ENCODE results near the gene CAMTA1. TPM values are rescaled to one million over a fixed set of nuclear protein-coding genes. Genes with fewer than 3 reads are reported as not detected.

Gene CAMTA1
- total and polyA plus RNA-seq, 8 donors: 42.8 to 213 (median 118) TPM

DNA sequence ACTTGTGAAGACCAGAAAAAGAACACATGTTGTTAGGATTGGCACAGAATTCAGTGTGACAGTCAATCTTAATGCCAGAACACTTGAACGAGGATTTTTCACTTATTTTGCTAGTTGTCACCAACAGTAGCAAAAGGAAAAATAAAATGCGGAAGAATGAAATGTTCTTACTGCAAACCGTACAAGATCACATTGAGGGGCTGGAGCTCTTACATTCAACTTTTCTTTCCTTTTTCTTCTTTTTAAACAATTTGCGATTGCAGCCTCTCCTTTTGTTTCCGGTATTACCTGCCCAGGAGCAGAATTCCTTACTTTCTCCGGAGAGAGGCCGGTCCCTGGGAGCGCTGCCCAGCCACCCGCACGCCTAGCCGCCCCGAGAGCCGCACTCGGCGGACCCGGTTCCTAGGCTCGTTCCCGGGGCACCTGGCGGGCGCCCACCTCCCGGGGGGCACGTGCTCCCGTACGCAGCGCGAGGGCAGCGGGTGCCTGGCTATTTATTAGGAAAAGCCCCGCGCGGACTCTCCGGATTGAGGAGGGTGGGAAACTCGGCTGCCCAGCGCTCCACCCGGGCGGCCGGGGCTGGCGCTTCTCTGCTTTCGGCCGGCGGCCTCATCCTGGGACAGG is 1.2 kb upstream of the CAMTA1 start:
- no peaks in the 10 kb centered on the region for H3K9me3 ChIP-seq
- intact Hi-C loops (cut with DNase I; ENCODE audit: low total_unique reads): no loop called here
- no peaks in the 10 kb centered on the region for H3K27me3 ChIP-seq
- WGBS, 5 donors: 0 to 1% (median 1%) methylated on average over 32 to 40 of the region's 40 CpGs
- H3K4me1 ChIP-seq: peaks cover 8 to 47% (median 34%) of the 10 kb centered on the region in 4 donors
- peak overlapping the region; percentile 98 to 100 (median 98) for H3K27ac ChIP-seq
- no peaks in the 10 kb centered on the region for H3K36me3 ChIP-seq
- peak in 1 of 3 donors; percentile 68 for TF ChIP-seq POLR2AphosphoS5 (IDR thresholded peaks at IDR 0.05)
- no peak for TF ChIP-seq POLR2A (IDR thresholded peaks at IDR 0.05)
- no peak for DNase-seq
- H3K4me3 ChIP-seq: peak overlapping the region; percentile 61 to 86 (median 74)

DNA sequence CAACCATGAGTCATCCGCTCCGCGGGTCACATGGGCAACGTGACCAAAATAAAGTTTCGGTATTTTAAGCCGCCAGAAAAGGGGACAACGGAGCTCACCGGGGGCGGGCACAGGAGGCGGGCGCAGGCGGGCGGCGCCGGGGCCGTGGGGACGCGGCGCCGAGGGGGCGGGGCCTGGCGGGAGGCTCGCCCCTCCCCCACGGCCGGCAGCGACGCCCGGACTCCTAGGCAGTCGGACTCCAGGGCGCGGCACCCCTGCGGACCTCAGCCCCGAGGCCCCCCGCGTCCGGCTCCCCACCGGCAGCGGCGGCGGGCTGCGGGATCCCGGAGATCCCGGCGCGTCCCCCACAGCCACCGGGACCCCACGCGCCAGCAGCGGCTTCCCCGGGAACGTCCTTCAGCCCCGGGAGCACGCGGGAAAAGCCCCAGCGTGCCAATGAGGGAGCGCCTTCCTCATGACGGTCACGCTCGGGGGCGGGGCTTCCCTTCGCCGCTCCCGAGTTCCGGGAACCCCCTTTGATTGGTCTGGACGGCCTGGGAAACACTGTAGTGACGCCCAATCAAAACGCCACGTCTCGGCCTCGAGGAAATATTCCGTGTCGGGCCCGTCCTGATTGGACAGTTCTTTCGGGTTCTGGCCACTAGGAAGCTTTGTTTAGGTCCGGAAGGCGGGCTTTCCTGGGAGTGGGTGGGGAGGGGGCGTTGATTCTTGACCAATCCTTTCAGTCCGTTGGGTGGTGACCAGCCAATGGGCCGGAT is 515 bp upstream of the CAMTA1 start:
- DNase-seq: peak; percentile 100
- H3K27me3 ChIP-seq: no peaks in the 10 kb centered on the region
- peak overlapping the region; percentile 61 to 95 (median 82) for H3K4me3 ChIP-seq
- peaks cover 8 to 52% (median 36%) of the 10 kb centered on the region in 4 donors for H3K4me1 ChIP-seq
- H3K27ac ChIP-seq: peak overlapping the region; percentile 98 to 100 (median 98)
- no peaks in the 10 kb centered on the region for H3K9me3 ChIP-seq
- intact Hi-C loops (cut with DNase I; ENCODE audit: low total_unique reads): no loop called here
- TF ChIP-seq, protein P1, sequence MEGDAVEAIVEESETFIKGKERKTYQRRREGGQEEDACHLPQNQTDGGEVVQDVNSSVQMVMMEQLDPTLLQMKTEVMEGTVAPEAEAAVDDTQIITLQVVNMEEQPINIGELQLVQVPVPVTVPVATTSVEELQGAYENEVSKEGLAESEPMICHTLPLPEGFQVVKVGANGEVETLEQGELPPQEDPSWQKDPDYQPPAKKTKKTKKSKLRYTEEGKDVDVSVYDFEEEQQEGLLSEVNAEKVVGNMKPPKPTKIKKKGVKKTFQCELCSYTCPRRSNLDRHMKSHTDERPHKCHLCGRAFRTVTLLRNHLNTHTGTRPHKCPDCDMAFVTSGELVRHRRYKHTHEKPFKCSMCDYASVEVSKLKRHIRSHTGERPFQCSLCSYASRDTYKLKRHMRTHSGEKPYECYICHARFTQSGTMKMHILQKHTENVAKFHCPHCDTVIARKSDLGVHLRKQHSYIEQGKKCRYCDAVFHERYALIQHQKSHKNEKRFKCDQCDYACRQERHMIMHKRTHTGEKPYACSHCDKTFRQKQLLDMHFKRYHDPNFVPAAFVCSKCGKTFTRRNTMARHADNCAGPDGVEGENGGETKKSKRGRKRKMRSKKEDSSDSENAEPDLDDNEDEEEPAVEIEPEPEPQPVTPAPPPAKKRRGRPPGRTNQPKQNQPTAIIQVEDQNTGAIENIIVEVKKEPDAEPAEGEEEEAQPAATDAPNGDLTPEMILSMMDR (IDR thresholded peaks at IDR 0.05): no peak
- TF ChIP-seq EP300 (IDR thresholded peaks at IDR 0.05): no peak
- peak in 1 of 4 donors; percentile 75 for TF ChIP-seq POLR2A (IDR thresholded peaks at IDR 0.05)
- peak; percentile 78 to 97 (median 94) for TF ChIP-seq POLR2AphosphoS5 (IDR thresholded peaks at IDR 0.05)
- H3K36me3 ChIP-seq: no peaks in the 10 kb centered on the region
- WGBS, 5 donors: 0 to 1% (median 1%) methylated on average over 22 to 79 of the region's 79 CpGs

DNA sequence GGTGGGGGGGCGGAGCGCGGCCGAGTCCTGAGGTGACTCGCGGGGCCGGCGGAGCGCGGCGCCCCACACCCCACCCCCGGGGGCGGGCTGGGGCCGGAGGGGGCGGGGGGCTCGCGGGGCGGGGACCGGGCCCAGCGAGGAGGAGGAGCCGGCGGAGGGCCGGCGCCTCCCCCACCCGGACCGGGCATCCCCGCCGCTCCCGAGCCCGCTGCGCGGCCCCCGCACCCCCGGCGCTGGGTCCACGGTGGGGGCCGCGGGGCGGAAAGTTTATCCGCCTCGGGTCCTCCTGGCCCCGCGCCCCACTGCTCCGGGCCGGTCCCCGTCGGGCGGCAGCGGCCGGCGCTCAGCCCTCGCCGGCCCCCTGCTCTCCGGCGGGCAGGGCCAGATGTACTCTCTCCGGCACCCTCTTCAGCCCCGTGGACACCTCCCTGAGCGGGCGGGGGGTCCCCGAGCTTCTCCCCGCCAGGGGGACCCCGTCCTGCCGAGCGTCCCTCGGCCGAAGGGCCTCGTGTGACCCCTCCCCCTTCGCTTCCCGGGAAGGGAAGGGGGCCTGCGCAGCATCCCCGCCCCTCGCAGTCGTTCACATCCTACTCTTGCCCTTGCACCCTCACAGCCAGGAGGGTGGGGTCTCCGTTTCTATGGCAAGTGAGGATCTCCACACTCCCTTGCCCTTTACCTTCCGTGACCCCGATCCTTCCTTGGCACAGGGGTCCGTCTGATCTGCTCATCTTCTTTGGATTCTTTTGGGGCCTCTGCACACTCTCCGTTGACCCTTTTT is 663 bp downstream of the CAMTA1 start:
- no peaks in the 10 kb centered on the region for H3K36me3 ChIP-seq
- no peak for TF ChIP-seq EP300 (IDR thresholded peaks at IDR 0.05)
- TF ChIP-seq, protein P1 (IDR thresholded peaks at IDR 0.05): no peak
- TF ChIP-seq POLR2A (IDR thresholded peaks at IDR 0.05): no peak
- TF ChIP-seq POLR2AphosphoS5 (IDR thresholded peaks at IDR 0.05): no peak

DNA sequence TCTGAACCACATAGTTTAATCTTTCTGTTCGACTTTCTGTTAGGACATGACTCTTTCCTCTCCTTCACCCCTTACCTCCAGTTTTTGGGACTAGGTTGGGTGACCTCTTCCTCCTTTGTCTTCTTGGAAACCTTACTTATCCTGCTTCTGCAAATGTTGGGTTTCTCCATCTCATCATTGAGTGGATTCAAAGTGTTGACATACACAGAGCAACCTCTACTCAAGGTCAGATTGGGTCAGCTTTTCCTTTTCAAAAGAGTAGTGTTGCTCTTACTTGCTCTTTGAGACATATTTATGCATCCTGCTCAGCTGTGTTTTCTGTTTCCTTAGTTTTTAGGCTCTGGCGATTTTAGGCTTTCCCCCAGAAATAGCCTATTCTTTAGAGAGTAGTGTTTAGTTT is 3.7 kb downstream of the CAMTA1 start:
- WGBS, 5 donors: 56 to 68% (median 65%) methylated on average over 2 of the region's 2 CpGs
- no peaks in the 10 kb centered on the region for H3K9me3 ChIP-seq

More for the DNA sequence above, 663 bp downstream of the CAMTA1 start:
- WGBS, 5 donors: 0 to 3% (median 1%) methylated on average over 23 to 77 of the region's 78 CpGs
- peak overlapping the region; percentile 68 to 98 (median 80) for H3K27ac ChIP-seq
- peak; percentile 38 to 76 for DNase-seq
- H3K27me3 ChIP-seq: no peaks in the 10 kb centered on the region
- intact Hi-C loops (cut with DNase I; ENCODE audit: low total_unique reads): no loop called here
- peaks cover 8 to 62% (median 40%) of the 10 kb centered on the region in 4 donors for H3K4me1 ChIP-seq
- peak overlapping the region; percentile 90 to 95 (median 92) for H3K4me3 ChIP-seq
- no peaks in the 10 kb centered on the region for H3K9me3 ChIP-seq

DNA sequence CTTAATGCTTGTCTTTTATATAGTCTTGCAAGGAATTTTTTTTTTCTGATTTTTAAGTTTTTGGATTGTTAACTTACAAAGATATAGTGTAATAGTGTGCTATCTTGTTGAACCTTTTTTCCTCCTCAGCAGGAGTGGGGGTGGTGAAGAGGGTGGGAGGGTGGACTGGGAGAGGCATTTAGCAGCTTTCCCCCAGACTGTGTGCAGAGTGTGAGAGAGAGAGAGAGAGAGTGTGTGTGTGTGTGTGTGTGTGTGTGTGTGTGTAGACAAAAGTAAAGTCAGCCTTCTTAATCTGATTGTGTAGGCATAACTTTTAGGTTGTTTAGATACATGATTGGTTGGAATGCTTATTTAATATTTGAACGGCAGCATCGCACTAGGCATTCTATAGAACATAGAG is 4.9 kb downstream of the CAMTA1 start:
- H3K4me3 ChIP-seq: no peak overlapping the region
- WGBS, 5 donors: 37 to 77% (median 65%) methylated on average over 2 of the region's 2 CpGs
- no peaks in the 10 kb centered on the region for H3K27me3 ChIP-seq
- no peaks in the 10 kb centered on the region for H3K9me3 ChIP-seq
- peaks cover 0 to 14% (median 4%) of the 10 kb centered on the region in 4 donors for H3K36me3 ChIP-seq
- peaks cover 13 to 85% (median 45%) of the 10 kb centered on the region in 4 donors for H3K4me1 ChIP-seq
- intact Hi-C loops (cut with DNase I; ENCODE audit: low total_unique reads): loop anchor here (10.0 kb wide), 1 partner anchor 105 kb away; no protein-coding TSS in a partner anchor
- TF ChIP-seq POLR2A (IDR thresholded peaks at IDR 0.05): no peak
- TF ChIP-seq, protein P1 (IDR thresholded peaks at IDR 0.05): no peak
- no peak for TF ChIP-seq POLR2AphosphoS5 (IDR thresholded peaks at IDR 0.05)
- TF ChIP-seq EP300 (IDR thresholded peaks at IDR 0.05): no peak
- no peak overlapping the region for H3K27ac ChIP-seq
- no peak for DNase-seq

More for the DNA sequence above, 3.7 kb downstream of the CAMTA1 start:
- no peak overlapping the region for H3K4me3 ChIP-seq
- DNase-seq: no peak
- peaks cover 0 to 14% (median 4%) of the 10 kb centered on the region in 4 donors for H3K36me3 ChIP-seq
- H3K27ac ChIP-seq: no peak overlapping the region
- H3K4me1 ChIP-seq: peaks cover 8 to 75% (median 43%) of the 10 kb centered on the region in 4 donors
- TF ChIP-seq POLR2A (IDR thresholded peaks at IDR 0.05): no peak
- intact Hi-C loops (cut with DNase I; ENCODE audit: low total_unique reads): no loop called here
- H3K27me3 ChIP-seq: no peaks in the 10 kb centered on the region

Measured in stomach (tissue), 9 donors.